Medulla oblongata (tissue), 1 donor: ENCODE results near the gene UBXN1.
"Not testable (repeated sequence)": the region's sequence is repeated elsewhere in the genome, so short reads cannot be mapped to it uniquely, and the experiment has no call there.

Source experiments
- DNase-seq: peaks from one replicate; pipeline ENCODE4 v3.0.0-alpha.2; 2015; ENCODE audit errors: extremely low spot score

Gene UBXN1

DNA sequence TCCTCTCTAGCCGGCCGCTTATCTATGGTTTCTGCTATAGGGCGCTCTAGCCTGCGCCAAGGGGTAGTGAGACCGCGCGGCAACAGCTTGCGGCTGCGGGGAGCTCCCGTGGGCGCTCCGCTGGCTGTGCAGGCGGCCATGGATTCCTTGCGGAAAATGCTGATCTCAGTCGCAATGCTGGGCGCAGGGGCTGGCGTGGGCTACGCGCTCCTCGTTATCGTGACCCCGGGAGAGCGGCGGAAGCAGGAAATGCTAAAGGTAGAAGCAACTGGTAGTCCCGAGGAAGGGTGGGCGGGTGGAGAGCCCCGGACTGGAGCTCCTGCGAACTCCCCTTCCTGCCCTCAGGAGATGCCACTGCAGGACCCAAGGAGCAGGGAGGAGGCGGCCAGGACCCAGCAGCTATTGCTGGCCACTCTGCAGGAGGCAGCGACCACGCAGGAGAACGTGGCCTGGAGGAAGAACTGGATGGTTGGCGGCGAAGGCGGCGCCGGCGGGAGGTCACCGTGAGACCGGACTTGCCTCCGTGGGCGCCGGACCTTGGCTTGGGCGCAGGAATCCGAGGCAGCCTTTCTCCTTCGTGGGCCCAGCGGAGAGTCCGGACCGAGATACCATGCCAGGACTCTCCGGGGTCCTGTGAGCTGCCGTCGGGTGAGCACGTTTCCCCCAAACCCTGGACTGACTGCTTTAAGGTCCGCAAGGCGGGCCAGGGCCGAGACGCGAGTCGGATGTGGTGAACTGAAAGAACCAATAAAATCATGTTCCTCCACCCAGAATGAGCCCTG is 7.1 kb downstream of the UBXN1 start, which contains the start of the genes LBHD1 and UQCC3:
Gene LBHD1 (minus strand): TSS at position 660 of the 782 bp plus-strand sequence. CDS start 2,236 bp downstream, outside the sequence.
Gene UQCC3 (plus strand): TSS at position 66 of the 782 bp plus-strand sequence. CDS start 73 bp downstream, at position 139.
- peak; percentile 87 for DNase-seq

DNA sequence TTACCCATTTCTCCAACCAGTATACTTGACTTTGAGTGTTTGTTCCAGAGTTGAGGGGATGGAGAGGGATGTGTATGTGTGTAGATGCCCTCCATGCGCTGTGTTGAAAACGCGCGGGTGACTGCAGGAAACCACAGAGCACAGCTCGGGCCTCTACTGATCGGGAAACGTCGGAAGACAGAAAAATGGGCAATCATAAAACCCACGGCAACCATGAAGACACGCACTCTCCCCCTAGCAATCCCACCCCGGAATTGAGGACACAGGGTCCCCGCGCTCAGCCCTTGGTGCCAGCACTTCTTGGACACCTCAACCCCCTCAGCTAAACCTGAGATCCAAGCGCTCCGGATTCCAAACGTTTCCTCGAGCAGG is 7.7 kb downstream of the UBXN1 start:
- DNase-seq = no peak

DNA sequence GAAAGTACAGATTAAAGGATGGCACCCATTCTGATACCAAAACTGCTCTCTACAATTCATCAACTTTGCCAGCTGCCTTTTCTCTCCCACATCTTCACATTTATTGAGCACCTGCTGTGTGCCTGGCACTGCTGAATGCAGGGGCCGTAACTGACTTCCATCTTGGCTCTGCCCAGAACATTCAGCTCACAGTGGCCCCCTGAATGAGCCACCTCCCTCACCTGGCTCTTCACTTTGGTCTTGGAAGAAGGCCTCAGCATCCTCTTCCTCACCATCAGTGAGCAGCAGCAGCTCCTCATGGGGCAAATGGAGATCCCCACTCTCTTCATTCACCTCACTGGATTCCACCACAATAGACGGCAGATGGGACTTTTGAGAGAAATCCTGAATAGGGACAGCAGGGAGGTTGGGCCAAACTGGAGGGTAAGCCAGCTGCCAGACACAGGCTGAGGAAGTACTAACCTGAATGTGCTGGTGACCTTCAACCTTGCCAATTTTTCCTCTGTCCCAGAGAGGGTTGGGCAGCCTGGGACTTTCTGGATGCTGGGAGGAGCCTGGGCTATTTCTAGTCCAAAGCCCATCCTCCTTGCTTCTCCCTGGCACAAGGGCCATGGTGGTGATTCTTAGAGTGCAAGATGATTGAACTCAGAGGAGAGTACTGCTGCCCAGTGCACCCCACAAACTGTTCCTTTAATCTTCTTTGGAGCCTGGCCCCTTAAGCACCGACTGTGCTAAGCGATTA is 9.3 kb downstream of the UBXN1 start:
- no peak for DNase-seq

DNA sequence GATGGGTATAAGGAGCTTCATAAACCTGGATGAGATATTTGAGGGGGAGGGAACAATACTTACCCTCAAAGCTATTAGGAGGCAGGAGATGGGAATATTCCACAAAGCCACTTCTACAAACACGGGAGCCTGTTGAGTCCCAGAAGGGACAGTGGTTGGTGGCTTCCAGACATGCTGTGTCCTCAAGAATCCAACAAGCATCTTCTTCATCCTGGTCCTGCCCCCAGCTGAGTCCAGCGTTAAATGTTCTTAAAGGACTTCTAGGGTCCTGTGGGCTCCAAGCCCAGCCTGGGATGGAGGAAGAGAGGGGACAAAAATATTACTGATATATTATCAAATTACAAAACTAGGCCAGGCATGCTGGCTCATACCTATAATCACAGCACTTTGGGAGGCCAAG is 11.4 kb downstream of the UBXN1 start:
- no peak for DNase-seq

DNA sequence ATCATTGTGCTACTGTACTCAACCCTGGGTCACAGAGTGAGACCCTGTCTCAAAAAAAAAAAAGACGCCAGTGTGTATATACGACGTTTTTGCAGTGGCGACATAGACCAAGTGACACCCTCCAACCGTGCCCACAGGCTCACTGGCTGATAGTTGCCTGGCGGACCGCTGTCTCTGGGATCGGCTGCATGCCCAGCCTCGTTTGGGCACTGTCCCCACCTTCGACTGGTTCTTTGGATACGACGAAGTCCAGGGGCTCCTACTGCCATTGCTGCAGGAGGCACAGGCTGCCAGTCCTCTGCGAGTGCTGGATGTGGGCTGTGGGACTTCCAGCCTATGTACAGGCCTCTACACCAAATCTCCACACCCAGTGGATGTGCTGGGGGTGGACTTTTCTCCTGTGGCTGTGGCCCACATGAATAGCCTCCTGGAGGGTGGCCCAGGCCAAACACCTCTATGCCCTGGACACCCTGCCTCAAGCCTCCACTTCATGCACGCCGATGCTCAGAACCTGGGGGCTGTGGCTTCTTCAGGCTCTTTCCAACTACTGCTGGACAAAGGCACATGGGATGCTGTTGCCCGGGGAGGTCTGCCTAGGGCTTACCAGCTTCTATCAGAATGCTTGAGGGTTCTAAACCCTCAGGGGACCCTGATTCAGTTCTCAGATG is 12.5 kb downstream of the UBXN1 start:
- DNase-seq = no peak

DNA sequence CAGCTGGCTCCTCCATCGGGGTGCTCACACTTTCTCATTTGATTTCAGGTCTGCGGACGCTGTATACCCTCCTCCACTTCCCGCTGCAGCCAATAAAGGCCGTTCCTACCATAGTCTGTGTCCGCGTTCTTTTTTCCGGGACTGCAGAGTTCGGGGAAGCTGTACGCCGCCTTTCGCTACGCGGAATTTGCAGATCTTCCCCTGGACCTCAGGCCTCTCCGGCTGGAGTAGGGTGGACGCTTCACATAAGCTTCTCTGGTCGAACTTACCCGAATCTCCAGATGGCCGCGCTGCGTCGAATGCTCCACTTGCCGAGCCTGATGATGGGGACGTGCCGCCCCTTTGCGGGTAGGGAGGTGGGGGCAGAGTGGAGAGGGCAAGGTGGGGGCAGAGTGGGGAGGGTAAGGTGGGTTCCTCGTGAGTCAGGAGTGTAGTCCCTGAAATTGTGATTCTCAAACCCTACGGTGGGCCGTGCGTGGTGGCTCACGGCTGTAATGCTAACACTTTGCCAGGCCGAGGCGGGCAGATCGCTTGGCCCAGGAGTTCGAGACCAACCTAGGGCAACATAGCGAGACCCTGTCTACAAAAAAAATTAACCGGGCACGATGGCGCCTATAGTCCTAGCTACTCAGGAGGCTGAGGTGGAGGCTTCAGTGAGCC is 13.1 kb downstream of the UBXN1 start:
- peak; percentile 39 for DNase-seq

DNA sequence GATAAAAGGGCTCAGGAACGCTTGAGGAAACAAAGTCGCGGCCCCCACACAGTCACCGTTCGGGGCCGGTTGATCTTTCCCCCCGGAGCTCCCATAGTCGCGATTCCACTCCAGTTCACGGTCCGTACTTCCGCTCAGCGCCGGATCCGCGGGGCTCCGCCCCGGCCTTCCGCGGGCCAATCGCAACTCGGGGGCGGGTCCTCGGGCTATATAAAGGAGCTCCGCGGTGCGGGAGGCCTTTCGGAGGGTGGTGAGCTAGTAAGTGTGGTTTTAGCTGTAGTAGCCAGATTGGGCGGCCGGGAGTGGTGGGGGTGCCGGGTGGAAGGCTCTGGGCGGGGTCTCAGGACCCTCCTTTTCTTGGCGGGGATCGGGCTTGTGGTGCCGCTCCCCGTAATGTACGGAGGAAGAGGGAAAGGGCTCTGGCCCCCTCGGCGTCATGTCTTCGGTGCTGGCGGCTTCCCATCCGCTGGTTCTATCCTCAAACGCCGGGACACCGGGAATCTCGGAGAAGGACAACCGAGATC is 13.7 kb downstream of the UBXN1 start, which contains the start of the genes C11orf98 and CSKMT:
Gene C11orf98 (minus strand): TSS at position 136 of the 524 bp plus-strand sequence. CDS start 41 bp downstream, at position 95.
Gene CSKMT (plus strand): TSS at position 238 of the 524 bp plus-strand sequence. CDS start 568 bp downstream, outside the sequence.
- DNase-seq = peak; percentile 96

DNA sequence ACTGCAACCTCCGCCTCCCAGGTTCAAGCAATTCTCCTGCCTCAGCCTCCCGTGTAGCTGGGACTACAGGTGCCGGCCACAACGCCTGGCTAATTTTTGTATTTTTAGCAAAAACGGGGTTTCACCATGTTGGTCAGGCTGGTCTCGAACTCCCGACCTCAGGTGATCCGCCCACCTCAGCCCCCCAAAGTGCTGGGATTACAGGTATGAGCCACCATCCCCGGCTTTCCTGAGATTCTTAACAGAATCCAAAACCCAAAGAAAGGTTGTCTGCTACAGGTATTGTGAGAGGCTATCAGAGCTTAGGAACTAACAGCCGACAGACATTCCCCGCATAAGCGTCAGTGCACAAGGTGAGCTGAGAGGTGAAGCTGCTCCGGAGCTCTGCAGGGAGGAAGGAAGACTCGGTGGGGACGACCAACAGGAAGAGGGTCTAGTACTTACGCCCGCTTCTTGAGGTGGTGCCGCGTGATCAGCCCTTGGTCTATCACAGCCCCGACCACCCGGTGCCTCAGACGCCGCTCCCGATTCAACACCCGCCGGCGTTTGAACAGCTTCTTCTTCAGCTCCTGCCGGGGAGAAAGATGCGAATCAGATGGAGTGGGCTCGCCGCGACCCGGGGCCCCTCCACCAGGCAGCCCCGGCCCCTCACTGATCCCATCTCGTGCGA is 14.3 kb downstream of the UBXN1 start:
- no peak for DNase-seq

DNA sequence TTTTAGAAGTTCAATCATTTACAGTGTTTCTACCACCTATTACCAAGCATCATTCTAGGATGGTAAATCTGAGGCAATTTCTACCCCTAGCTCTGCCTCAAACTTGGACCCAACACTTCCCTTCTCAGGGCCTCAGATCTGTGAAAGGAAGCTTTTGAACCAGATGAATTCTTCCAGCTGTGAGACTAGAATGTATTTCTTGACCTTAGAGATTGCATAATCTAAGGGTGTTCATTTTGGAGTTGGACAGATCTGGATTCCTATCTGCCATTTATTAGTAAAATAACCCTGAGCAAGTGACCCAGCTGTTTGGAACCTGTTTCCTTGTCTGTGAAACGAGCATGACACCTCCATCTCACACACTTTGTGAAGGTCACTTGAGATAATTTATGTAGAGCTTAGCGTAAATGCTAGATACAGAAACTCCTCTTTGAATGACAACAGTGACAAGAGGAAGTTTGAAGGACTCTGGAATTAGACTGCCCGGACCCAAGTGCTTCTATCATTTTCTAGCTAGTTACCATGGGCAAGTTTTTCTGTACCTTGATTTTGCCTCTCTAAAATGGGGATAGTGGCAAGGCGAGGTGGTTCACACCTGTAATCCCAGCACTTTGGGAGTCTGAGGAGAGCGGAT is 22.0 kb downstream of the UBXN1 start:
- DNase-seq = no peak

DNA sequence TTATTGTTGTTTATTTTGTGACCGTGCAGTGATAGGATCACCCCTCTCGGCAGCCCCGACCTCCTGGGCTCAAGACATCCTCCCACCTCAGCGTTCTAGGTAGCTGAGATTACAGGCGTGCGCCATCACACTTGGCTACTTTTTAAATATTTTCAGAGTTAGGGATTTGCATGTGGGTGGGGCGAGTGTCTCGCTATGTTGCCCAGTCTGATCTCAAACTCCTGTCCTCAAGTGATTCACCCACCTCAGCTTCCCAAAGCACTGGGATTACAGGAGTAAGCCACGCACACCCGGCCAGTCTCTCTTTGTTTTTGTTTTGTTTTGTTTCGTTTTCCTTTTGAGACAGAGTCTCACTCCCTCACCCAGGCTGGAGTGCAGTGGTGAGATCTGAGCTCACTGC is 24.6 kb downstream of the UBXN1 start:
- no peak for DNase-seq

DNA sequence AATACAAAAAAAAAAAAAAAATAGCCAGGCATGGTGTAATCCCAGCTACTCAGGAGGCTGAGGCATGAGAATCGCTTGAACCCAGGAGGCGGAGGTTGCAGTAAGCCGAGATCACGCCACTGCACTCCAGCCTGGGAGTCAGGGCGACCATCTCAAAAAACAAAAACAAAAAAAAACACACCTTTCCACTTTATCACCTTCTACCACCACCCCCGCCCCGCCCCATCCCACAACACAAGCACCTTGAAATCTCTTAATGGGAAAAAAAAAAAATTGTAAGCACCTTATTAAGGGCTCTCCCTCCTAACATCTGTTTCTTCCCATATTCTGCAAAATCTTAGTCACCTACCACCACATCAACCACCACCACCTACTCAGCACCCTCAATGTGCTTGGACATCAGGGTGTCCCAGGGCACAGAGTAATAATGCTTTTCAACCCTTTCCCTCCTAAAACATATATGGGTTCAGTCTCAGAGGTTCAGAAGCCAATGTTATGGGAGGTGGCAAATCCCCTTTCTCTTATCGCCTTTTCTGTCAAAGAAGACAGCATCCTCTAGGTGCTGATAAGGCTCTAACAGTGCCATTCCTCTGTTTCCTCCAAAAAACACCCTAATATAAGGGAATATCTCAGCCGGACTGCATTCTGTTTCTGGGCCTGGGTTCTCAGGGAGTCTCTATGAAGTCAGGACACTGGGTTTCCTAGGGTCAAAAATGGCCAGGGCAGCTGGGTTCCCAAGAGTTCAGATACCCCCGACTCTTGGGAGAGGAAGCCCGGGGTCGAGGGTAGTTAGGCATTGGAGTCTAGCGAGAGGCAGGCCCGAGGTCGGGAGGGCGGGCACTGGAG is 26.5 kb downstream of the UBXN1 start:
- no peak for DNase-seq

DNA sequence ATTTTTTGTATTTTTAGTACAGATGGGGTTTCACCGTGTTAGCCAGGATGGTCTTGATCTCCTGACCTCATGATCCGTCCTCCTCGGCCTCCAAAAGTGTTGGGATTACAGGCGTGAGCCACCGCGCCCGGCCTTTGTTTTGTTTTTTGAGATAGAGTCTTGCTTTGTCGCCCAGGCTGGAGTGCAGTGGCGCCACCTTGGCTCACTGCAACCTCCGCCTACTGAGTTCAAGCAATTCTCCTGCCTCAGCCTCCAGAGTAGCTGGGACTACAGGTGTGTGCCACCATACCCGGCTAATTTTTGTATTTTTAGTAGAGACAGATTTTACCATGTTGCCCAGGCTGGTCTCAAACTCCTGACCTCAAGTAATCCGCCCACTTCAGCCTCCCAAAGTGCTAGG is 28.6 kb downstream of the UBXN1 start:
- DNase-seq = not testable (repeated sequence)

DNA sequence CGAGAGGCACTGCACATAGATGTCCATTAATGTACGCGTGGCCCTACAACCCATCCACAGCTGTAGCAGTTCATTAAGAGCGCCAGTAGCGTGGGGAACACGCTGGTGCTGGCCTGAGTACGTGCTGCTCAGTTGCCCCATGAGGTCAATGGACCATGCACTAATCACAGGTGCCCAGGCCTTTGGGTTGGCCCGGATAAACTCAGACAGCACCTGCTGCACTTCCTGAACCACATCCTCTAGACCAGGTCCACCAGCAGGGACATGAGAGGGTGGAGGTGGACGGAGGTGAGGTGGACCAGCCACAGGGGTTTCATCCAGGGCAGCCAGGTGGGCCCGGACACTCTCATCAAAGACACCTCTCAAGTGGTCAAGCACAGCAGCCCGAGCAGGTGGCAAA is 29.4 kb downstream of the UBXN1 start:
- DNase-seq = no peak

DNA sequence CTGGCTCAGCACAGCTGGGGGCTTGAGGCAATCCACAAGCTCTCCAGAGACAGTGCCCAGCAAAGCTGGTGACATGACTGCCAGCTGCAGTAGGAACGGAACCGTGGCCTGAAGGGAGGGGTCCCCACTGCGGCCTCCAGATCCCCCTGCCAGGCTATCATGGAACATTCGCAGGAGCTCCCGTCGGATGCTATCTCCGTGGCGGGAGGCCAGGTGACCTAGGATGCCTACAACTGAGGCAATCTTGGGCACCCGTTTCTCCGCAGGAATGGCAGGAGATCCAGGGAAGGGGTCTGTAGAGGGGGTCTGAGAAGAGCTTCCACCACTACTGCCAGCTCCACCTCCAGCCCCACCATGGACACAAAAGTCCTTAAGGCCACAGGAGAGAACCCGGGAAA is 29.9 kb downstream of the UBXN1 start:
- DNase-seq = no peak

DNA sequence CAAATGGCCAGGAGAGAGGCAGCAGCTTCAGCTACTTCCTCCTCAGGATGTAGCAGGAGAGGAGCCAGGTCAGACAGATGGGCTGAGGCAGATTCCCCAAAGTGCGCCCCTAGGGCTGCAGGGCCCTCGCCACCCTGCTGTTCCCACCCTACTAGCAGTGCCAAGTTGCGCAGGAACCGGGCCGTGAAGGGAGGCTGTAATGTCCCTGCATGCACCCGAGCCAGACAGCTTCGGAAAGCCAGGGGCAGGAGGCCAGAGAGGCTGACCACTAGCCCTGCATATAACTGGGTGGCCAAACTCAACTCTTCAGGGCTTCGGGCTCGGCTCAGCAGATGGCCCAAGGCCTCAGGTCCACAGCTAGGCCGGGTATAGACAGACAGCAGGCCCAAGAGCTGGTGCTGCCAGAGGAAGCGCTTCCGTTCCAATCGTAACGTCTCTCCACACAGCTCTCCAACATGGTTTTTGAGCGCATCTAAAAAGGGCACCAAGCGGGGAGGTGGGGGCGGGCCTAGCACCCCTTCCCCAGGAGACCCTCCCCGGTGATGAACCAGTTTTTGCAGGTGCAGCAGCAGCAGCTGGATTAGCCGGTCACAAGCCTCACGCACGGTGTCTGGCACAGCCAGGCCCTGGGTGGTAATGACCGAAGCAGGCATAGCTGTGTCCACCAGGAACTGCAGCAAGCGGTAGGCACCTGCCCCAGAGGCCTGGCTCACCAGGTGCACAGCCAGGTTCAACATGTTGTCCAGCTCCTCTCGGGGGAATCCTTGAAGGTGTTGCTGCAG is 30.5 kb downstream of the UBXN1 start:
- no peak for DNase-seq

DNA sequence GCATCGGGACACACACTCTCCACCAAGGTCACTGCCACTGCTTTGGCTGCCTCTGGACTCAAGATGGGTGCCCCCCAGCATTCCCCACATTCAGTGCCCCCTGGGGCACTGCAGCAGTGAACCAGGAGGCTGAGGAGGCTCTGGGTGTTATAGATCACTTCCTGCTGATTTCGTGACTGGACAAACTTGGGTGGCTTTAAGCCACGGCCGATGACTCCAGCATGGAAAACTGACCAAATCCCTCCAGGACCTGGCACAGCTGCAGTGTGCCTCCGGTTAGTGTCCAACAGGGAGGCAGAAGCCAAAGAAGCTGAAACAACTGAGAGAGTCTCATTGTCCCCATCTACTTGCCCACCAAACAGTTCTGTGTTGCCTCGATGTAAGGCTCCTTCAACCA is 31.3 kb downstream of the UBXN1 start:
- no peak for DNase-seq

DNA sequence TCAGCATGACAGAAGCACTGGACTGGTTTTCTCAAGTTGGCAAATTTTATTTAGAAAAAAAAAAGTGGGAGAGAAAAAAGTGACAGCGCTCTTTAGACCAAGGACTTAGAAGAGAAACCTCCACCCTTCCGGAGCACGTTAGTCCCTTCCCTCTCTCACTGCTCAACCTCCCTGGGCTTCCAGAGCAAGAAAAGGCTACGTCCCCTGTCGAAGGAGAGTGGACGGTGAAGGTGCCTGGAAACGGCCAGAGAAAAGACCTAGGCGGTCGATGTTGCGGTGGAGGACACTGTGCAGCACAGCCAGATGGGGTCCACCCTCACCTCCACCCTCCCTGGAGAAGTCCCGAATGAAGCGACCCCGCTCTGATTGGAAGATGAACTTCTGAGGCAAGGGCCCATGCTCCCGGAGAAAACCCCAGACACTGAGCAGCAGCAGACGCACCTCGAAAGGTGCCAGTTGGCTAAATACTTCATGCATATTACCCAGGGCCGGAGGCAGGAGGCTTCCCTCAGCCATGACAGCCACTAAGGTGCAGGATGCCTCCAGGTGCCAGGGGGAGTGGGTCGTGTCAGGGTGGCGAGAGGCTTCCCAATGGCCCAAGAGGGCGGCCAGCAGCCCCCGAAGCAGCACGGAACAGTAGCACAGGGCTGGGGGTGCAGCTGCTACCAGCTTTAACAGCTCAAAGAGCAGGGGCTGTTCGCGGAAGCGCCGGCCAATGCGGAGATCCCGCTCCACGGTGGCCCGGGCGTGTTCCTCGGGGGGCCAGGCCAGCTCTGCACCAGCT is 31.9 kb downstream of the UBXN1 start:
- DNase-seq = no peak
